WTC11 (cell line): ENCODE data around the gene GIPC1. TPM values are rescaled to one million over a fixed set of nuclear protein-coding genes. Genes with fewer than 3 reads are reported as not detected.
A peak's percentile ranks its signal among the peaks of the same experiment; 100 is the strongest.

Experiments used
- ATAC-seq: fragments of 200-7000 bp; cut with Tn5 transposase; 2 replicates; pipeline ENCODE4 v1.10.0; 2021; ENCODE audit warnings: mild to moderate bottlenecking, moderate library complexity
- CTCF ChIA-PET: fragments of 300-600 bp; sonication (Branson Sonifier 250); formaldehyde crosslinking; loops from one replicate; lab custom pipeline; 2021; ENCODE audit warnings: antibody characterized with exemption; lab: Charles Lee
- POLR2A ChIA-PET: fragments of 350-600 bp; sonication (Branson Sonifier 250); formaldehyde crosslinking; loops from one replicate; lab custom pipeline; 2021; ENCODE audit warnings: antibody characterized with exemption; lab: Charles Lee
- DNase-seq: peaks from one replicate; pipeline ENCODE4 v3.0.0; 2021; ENCODE audit warnings: low spot score
- H3K27ac Mint-ChIP-seq: 2 replicates; pipeline ENCODE4 v1.8.0; 2021; ENCODE audit warnings: mixed read lengths
- H3K27me3 Mint-ChIP-seq: 2 replicates; pipeline ENCODE4 v1.8.0; 2021; ENCODE audit warnings: low read depth, mild to moderate bottlenecking, moderate library complexity, mixed read lengths
- H3K36me3 Mint-ChIP-seq: 2 replicates; pipeline ENCODE4 v1.8.0; 2021; ENCODE audit warnings: mixed read lengths
- H3K4me1 Mint-ChIP-seq: 2 replicates; pipeline ENCODE4 v1.8.0; 2022; ENCODE audit warnings: mixed read lengths
- H3K4me3 Mint-ChIP-seq: 2 replicates; pipeline ENCODE4 v1.8.0; 2021; ENCODE audit warnings: mild to moderate bottlenecking, moderate library complexity, mixed read lengths
- H3K9me3 Mint-ChIP-seq: 2 replicates; pipeline ENCODE4 v1.8.0; 2021; ENCODE audit warnings: mixed read lengths
- ATF1 ChIP-seq: sonication (generic); formaldehyde crosslinking; IDR thresholded peaks from 2 replicates; pipeline ENCODE4 v1.8.1; 2023; ENCODE audit warnings: mild to moderate bottlenecking, moderate library complexity, missing genetic modification reagents
- ATF3 ChIP-seq: sonication (generic); formaldehyde crosslinking; conservative IDR thresholded peaks from 2 replicates; pipeline ENCODE4 v1.8.1; 2022; ENCODE audit warnings: mild to moderate bottlenecking, missing genetic modification reagents
- ATF6 ChIP-seq: sonication (generic); formaldehyde crosslinking; IDR thresholded peaks from 2 replicates; pipeline ENCODE4 v1.8.1; 2023; ENCODE audit warnings: mild to moderate bottlenecking, missing genetic modification reagents
- CBFB ChIP-seq: sonication (generic); formaldehyde crosslinking; IDR thresholded peaks from 2 replicates; pipeline ENCODE4 v1.8.1; 2022; ENCODE audit warnings: mild to moderate bottlenecking, low read depth, missing genetic modification reagents
- E2F1 ChIP-seq: sonication (generic); formaldehyde crosslinking; IDR thresholded peaks from 2 replicates; pipeline ENCODE4 v1.8.0; 2022; ENCODE audit warnings: mild to moderate bottlenecking, missing genetic modification reagents
- ELF4 ChIP-seq: sonication (generic); formaldehyde crosslinking; IDR thresholded peaks from 2 replicates; pipeline ENCODE4 v1.8.1; 2022; ENCODE audit warnings: low read depth, mild to moderate bottlenecking, moderate library complexity, missing genetic modification reagents
- GRHL2 ChIP-seq: fragments of 250-450 bp; sonication (Bioruptor Pico); IDR thresholded peaks from 2 replicates; pipeline ENCODE4 v1.8.0; 2022; ENCODE audit warnings: mild to moderate bottlenecking, moderate library complexity; ENCODE audit not compliant: insufficient replicate concordance, severe bottlenecking
- GTF2I ChIP-seq: fragments of 250-450 bp; sonication (Bioruptor Pico); conservative IDR thresholded peaks from 2 replicates; pipeline ENCODE4 v1.4.0; 2021; ENCODE audit warnings: mild to moderate bottlenecking
- JAZF1 ChIP-seq: fragments of 250-450 bp; sonication (Bioruptor Pico); IDR thresholded peaks from 2 replicates; pipeline ENCODE4 v1.9.0; 2021; ENCODE audit warnings: moderate library complexity, mild to moderate bottlenecking, inconsistent platforms
- KAT7 ChIP-seq: sonication (generic); formaldehyde crosslinking; IDR thresholded peaks from 2 replicates; pipeline ENCODE4 v1.8.1; 2023; ENCODE audit warnings: missing genetic modification reagents, mild to moderate bottlenecking, borderline replicate concordance
- NR1H2 ChIP-seq: sonication (generic); formaldehyde crosslinking; IDR thresholded peaks from 2 replicates; pipeline ENCODE4 v1.9.0; 2021; ENCODE audit warnings: mild to moderate bottlenecking, moderate library complexity, missing genetic modification reagents
- OVOL2 ChIP-seq: fragments of 250-450 bp; sonication (Bioruptor Pico); IDR thresholded peaks from 2 replicates; pipeline ENCODE4 v1.9.0; 2021; ENCODE audit warnings: mild to moderate bottlenecking, borderline replicate concordance
- PRDM15 ChIP-seq: sonication (generic); formaldehyde crosslinking; IDR thresholded peaks from 2 replicates; pipeline ENCODE4 v1.8.0; 2022; ENCODE audit warnings: missing genetic modification reagents
- USF1 ChIP-seq: sonication (generic); formaldehyde crosslinking; IDR thresholded peaks from 2 replicates; pipeline ENCODE4 v1.8.0; 2022; ENCODE audit warnings: mild to moderate bottlenecking, missing genetic modification reagents
- ZNF121 ChIP-seq: sonication (generic); formaldehyde crosslinking; IDR thresholded peaks from 2 replicates; pipeline ENCODE4 v1.8.0; 2023; ENCODE audit warnings: missing genetic modification reagents
- ZNF281 ChIP-seq: sonication (generic); formaldehyde crosslinking; IDR thresholded peaks from 2 replicates; pipeline ENCODE4 v1.8.0; 2023; ENCODE audit warnings: mild to moderate bottlenecking, missing genetic modification reagents
- total RNA-seq: library from RNA; stranded (reverse); gene quantifications from 3 replicates; pipeline ENCODE4 v1.2.3, GENCODE V29; 2021

Gene GIPC1
- total RNA-seq, 1 experiment from 2014 or later = 76.5 TPM

- ATAC-seq (no peak), DNase-seq (no peak)
- Mint-ChIP-seq H3K27ac (no peak overlapping the region), H3K4me3 (no peak overlapping the region), H3K9me3 (no peaks in the 10 kb centered on the region), H3K36me3 (peaks cover 13% of the 10 kb centered on the region), H3K4me1 (peaks cover 25% of the 10 kb centered on the region), H3K27me3 (no peaks in the 10 kb centered on the region)
- ChIA-PET POLR2A (no interaction called here), CTCF (no interaction called here)
- TF ChIP-seq ELF4 (CRISPR knock-in tag) (no peak), ZNF121 (CRISPR knock-in tag) (0 out of 2 replicates have a peak, but pooled peaks have one; percentile 26), E2F1 (CRISPR knock-in tag) (no peak)
Measured at GRCh38 chr19:14520543-14520942, 24.6 kb upstream of the GIPC1 start.

GRCh38 chr19:14519860-14520407 lies 24.0 kb upstream of the GIPC1 start:
- Mint-ChIP-seq H3K27ac (peak overlapping the region; percentile 96), H3K36me3 (peaks cover 19% of the 10 kb centered on the region), H3K4me3 (peak overlapping the region; percentile 71), H3K27me3 (no peaks in the 10 kb centered on the region), H3K9me3 (no peaks in the 10 kb centered on the region), H3K4me1 (peaks cover 27% of the 10 kb centered on the region)
- ChIA-PET CTCF (no interaction called here), POLR2A (no interaction called here)
- TF ChIP-seq GTF2I (CRISPR knock-in tag) (no peak), CBFB (CRISPR knock-in tag) (no peak), NR1H2 (CRISPR knock-in tag) (no peak), USF1 (CRISPR knock-in tag) (no peak), JAZF1 (CRISPR knock-in tag) (no peak)
- no peak for ATAC-seq
- no peak for DNase-seq

GRCh38 chr19:14519245-14519859 lies 23.4 kb upstream of the GIPC1 start:
- ChIA-PET POLR2A (interaction anchor here (0.7 to 1.3 kb wide), 2 partner anchors 17 to 19 kb away, joined by 3 read pairs; no protein-coding TSS in a partner anchor), CTCF (interaction anchor here (1.5 kb wide), 1 partner anchor 9 kb away, joined by 3 read pairs; no protein-coding TSS in a partner anchor)
- Mint-ChIP-seq H3K27ac (peak overlapping the region; percentile 96), H3K4me1 (peaks cover 27% of the 10 kb centered on the region), H3K36me3 (peaks cover 25% of the 10 kb centered on the region), H3K4me3 (peak overlapping the region; percentile 71), H3K9me3 (no peaks in the 10 kb centered on the region)
- DNase-seq = no peak
- TF ChIP-seq ATF6 (CRISPR knock-in tag) = no peak
- TF ChIP-seq CBFB (CRISPR knock-in tag) = no peak
- no peak for TF ChIP-seq OVOL2 (CRISPR knock-in tag)
- no peak for TF ChIP-seq KAT7 (CRISPR knock-in tag)
- TF ChIP-seq JAZF1 (CRISPR knock-in tag) = no peak
- TF ChIP-seq PRDM15 = no peak
- no peak for TF ChIP-seq ATF1 (CRISPR knock-in tag)
- no peak for TF ChIP-seq GRHL2
- no peak for TF ChIP-seq ATF3 (CRISPR knock-in tag)
- no peak for TF ChIP-seq GTF2I (CRISPR knock-in tag)
- no peak for TF ChIP-seq ZNF281 (CRISPR knock-in tag)
- TF ChIP-seq, all 79 proteins: peak for 0
- no peak for ATAC-seq
- H3K27me3 Mint-ChIP-seq = no peaks in the 10 kb centered on the region
